HepG2 (cell line): ENCODE measurements around the gene SPAG9. TPM values are rescaled to one million over a fixed set of nuclear protein-coding genes. Genes with fewer than 3 reads are reported as not detected.
"Not testable (repeated sequence)": the region's sequence is repeated elsewhere in the genome, so short reads cannot be mapped to it uniquely, and the experiment has no call there.

Source experiments
- BORCS8-MEF2B ChIP-seq: sonication (generic); formaldehyde crosslinking; IDR thresholded peaks from 2 replicates; pipeline ENCODE4 v1.8.0; 2022; ENCODE audit warnings: mild to moderate bottlenecking, missing genetic modification reagents
- DMTF1 ChIP-seq: sonication (generic); formaldehyde crosslinking; IDR thresholded peaks from 2 replicates; pipeline ENCODE4 v1.4.0; 2020; ENCODE audit warnings: mild to moderate bottlenecking, missing genetic modification reagents
- ELF1 ChIP-seq: sonication (generic); formaldehyde crosslinking; IDR thresholded peaks from 2 replicates; pipeline ENCODE4 v1.4.0; 2020; ENCODE audit warnings: missing genetic modification reagents
- ERF ChIP-seq: IDR thresholded peaks from 2 replicates; pipeline ENCODE4 v1.6.1; 2018; ENCODE audit warnings: missing biosample characterization, missing genetic modification reagents
- GABPA ChIP-seq, 2 experiments: IDR thresholded peaks; 2 replicates each; pipeline ENCODE4 v1.6.1; 2011 to 2016; ENCODE audit warnings: low read depth in 2 of 2, low read length in 1 of 2, missing biosample characterization in 1 of 2, missing genetic modification characterization in 1 of 2
- GTF3A ChIP-seq: sonication (generic); formaldehyde crosslinking; conservative IDR thresholded peaks from 2 replicates; pipeline ENCODE4 v1.4.0; 2020; ENCODE audit warnings: mild to moderate bottlenecking, missing genetic modification reagents
- KMT2B ChIP-seq: IDR thresholded peaks from 2 replicates; pipeline ENCODE4 v1.6.1; 2016; ENCODE audit warnings: missing genetic modification reagents, missing compliant biosample characterization
- MED1 ChIP-seq: sonication (generic); formaldehyde crosslinking; IDR thresholded peaks from 2 replicates; pipeline ENCODE4 v1.4.0; 2020; ENCODE audit warnings: missing genetic modification reagents
- NCOA2 ChIP-seq: sonication (generic); formaldehyde crosslinking; IDR thresholded peaks from 2 replicates; pipeline ENCODE4 v1.8.0; 2022; ENCODE audit warnings: inconsistent platforms
- NFIC ChIP-seq: IDR thresholded peaks from 2 replicates; pipeline ENCODE4 v1.6.1; 2012; ENCODE audit warnings: mild to moderate bottlenecking, low read length, inconsistent platforms
- SAP130 ChIP-seq: IDR thresholded peaks from 2 replicates; pipeline ENCODE4 v1.6.1; 2016; ENCODE audit warnings: low read depth
- SKIL ChIP-seq: sonication (generic); formaldehyde crosslinking; IDR thresholded peaks from 2 replicates; pipeline ENCODE4 v1.8.0; 2022; ENCODE audit warnings: missing genetic modification reagents, mild to moderate bottlenecking, moderate library complexity, borderline replicate concordance
- SRF ChIP-seq: IDR thresholded peaks from 2 replicates; pipeline ENCODE4 v1.6.1; 2011; ENCODE audit warnings: mild to moderate bottlenecking, low read depth, low read length, moderate library complexity
- ZBTB38 ChIP-seq: sonication (generic); formaldehyde crosslinking; IDR thresholded peaks from 2 replicates; pipeline ENCODE4 v1.5.1; 2020; ENCODE audit warnings: mild to moderate bottlenecking, missing genetic modification reagents
- ZNF136 ChIP-seq: sonication (generic); formaldehyde crosslinking; IDR thresholded peaks from 2 replicates; pipeline ENCODE4 v1.8.1; 2022; ENCODE audit warnings: low read depth, mild to moderate bottlenecking, moderate library complexity, missing genetic modification reagents
- ZNF205 ChIP-seq: IDR thresholded peaks from 2 replicates; pipeline ENCODE4 v1.6.1; 2018; ENCODE audit warnings: missing biosample characterization, missing genetic modification reagents
- ZNF275 ChIP-seq: sonication (generic); formaldehyde crosslinking; IDR thresholded peaks from 2 replicates; pipeline ENCODE4 v1.8.0; 2022; ENCODE audit warnings: missing genetic modification reagents, mild to moderate bottlenecking, inconsistent platforms, borderline replicate concordance
- ZNF329 ChIP-seq: sonication (generic); formaldehyde crosslinking; IDR thresholded peaks from 2 replicates; pipeline ENCODE4 v1.9.0; 2021; ENCODE audit warnings: low read depth, mild to moderate bottlenecking, missing genetic modification reagents
- ZNF333 ChIP-seq: sonication (generic); formaldehyde crosslinking; IDR thresholded peaks from 2 replicates; pipeline ENCODE4 v1.4.0; 2020; ENCODE audit warnings: mild to moderate bottlenecking, missing genetic modification reagents, borderline replicate concordance
- ZNF362 ChIP-seq: sonication (generic); formaldehyde crosslinking; IDR thresholded peaks from 2 replicates; pipeline ENCODE4 v1.4.0; 2020; ENCODE audit warnings: missing genetic modification reagents, mild to moderate bottlenecking, borderline replicate concordance
- ZNF615 ChIP-seq: sonication (generic); formaldehyde crosslinking; IDR thresholded peaks from 2 replicates; pipeline ENCODE4 v1.5.0; 2020; ENCODE audit warnings: mild to moderate bottlenecking, missing genetic modification reagents, borderline replicate concordance
- ZNF891 ChIP-seq: sonication (generic); formaldehyde crosslinking; IDR thresholded peaks from 2 replicates; pipeline ENCODE4 v1.5.0; 2020; ENCODE audit warnings: mild to moderate bottlenecking, missing genetic modification reagents
- polyA plus RNA-seq, 8 experiments: library from polyadenylated mRNA; depleted of rRNA in 3 of 8; stranded (reverse) in 7 of 8; unstranded in 1 of 8; fragments of >200 nt; fragmentation: Illumina TruSeq in 4 of 8; extraction: Trizol in 4 of 8; gene quantifications; 2 replicates each; pipeline versions ENCODE4 v1.2.1 to v1.2.3, GENCODE V29; 2011 to 2016; ENCODE audit warnings: low read depth in 4 of 8, missing spikeins in 1 of 8, mixed read lengths in 1 of 8; ENCODE audit not compliant: insufficient read depth in 1 of 8
- total RNA-seq, 5 experiments: library from RNA; depleted of rRNA; stranded (reverse); fragments of >200 nt; fragmentation: Illumina TruSeq; extraction: Trizol; gene quantifications; 2 replicates each; pipeline ENCODE4 v1.2.3, GENCODE V29; 2016; ENCODE audit warnings: low read depth in 1 of 5

SPAG9 gene
- total and polyA plus RNA-seq, 2 of the 13 experiments (the other 11 are each of a cell fraction or from before 2014, with no cell fraction given): 43.2 to 78.6 TPM

GRCh38 chr17:51112303-51113222, 8.1 kb downstream of the SPAG9 start (continued):
- TF ChIP-seq SKIL (CRISPR knock-in tag): peak; percentile 76
- peak; percentile 69; the same call in 1 of the 2 replicates for TF ChIP-seq ZNF329
- TF ChIP-seq ZNF615: 0 out of 2 replicates have a peak, but pooled peaks have one; percentile 83
- peak; percentile 21; the same call in 1 of the 2 replicates for TF ChIP-seq BORCS8-MEF2B
- peak; percentile 94 for TF ChIP-seq MED1 (CRISPR knock-in tag)
- peak; percentile 99 for TF ChIP-seq ZNF362 (CRISPR knock-in tag)
- TF ChIP-seq KMT2B (CRISPR knock-in tag): peak; percentile 48; the same call in 1 of the 2 replicates
- TF ChIP-seq SRF: 0 out of 2 replicates have a peak, but pooled peaks have one; percentile 5
- TF ChIP-seq DMTF1 (CRISPR knock-in tag): 0 out of 2 replicates have a peak, but pooled peaks have one; percentile 33
- peak; percentile 70; the same call in 1 of the 2 replicates for TF ChIP-seq ZNF205 (CRISPR knock-in tag)
- TF ChIP-seq ZBTB38 (CRISPR knock-in tag): peak; percentile 61
- TF ChIP-seq ELF1 (CRISPR knock-in tag): peak; percentile 68
- TF ChIP-seq ZNF136: peak; percentile 47; the same call in 1 of the 2 replicates
- 0 out of 2 replicates have a peak, but pooled peaks have one; percentile 62 for TF ChIP-seq ZNF333 (CRISPR knock-in tag)
- TF ChIP-seq NCOA2 (CRISPR knock-in tag): peak; percentile 87
- peak; percentile 72; the same call in 1 of the 2 replicates for TF ChIP-seq NFIC
- peak; percentile 92 for TF ChIP-seq SAP130
- not testable (repeated sequence) for TF ChIP-seq GABPA (IDR thresholded peaks at IDR 0.05; ENCODE audit: low read depth, low read length)
- peak; percentile 64 for TF ChIP-seq GABPA (CRISPR knock-in tag; IDR thresholded peaks at IDR 0.05; ENCODE audit: low read depth)
- TF ChIP-seq ERF: peak; percentile 97
- 0 out of 2 replicates have a peak, but pooled peaks have one; percentile 55 for TF ChIP-seq GTF3A (CRISPR knock-in tag)
- TF ChIP-seq ZNF891 (CRISPR knock-in tag): 0 out of 2 replicates have a peak, but pooled peaks have one; percentile 73
- peak; percentile 41; the same call in 1 of the 2 replicates for TF ChIP-seq ZNF275
